K562 (cell line): ENCODE data around the gene GBX1. TPM values are rescaled to one million over a fixed set of nuclear protein-coding genes. Genes with fewer than 3 reads are reported as not detected.

ENCODE experiments used
- ASH1L ChIP-seq: fragments of 450-650 bp; IDR thresholded peaks from 2 replicates; pipeline ENCODE4 v1.6.1; 2018; ENCODE audit warnings: borderline replicate concordance, mild to moderate bottlenecking, low read depth; ENCODE audit not compliant: partially characterized antibody
- HDAC1 ChIP-seq, 2 experiments: fragments of 450-650 bp; IDR thresholded peaks; 2 replicates each; pipeline ENCODE4 v1.6.1; 2016 to 2017; ENCODE audit warnings: inconsistent platforms in 1 of 2, mild to moderate bottlenecking in 1 of 2, moderate library complexity in 1 of 2
- HMGXB4 ChIP-seq: sonication (generic); formaldehyde crosslinking; IDR thresholded peaks from 2 replicates; pipeline ENCODE4 v1.8.1; 2023; ENCODE audit warnings: mild to moderate bottlenecking, missing genetic modification reagents
- MCM5 ChIP-seq: fragments of 450-650 bp; IDR thresholded peaks from 2 replicates; pipeline ENCODE4 v1.6.1; 2016; ENCODE audit warnings: low read depth
- MNT ChIP-seq, 2 experiments: fragments of 450-650 bp; conservative IDR thresholded peaks; 2 replicates each; pipeline ENCODE4 v1.6.1; 2017; ENCODE audit warnings: mild to moderate bottlenecking in 2 of 2, moderate library complexity in 2 of 2
- SIN3A ChIP-seq, 2 experiments: fragments of 150-350 bp in 1 of 2; IDR thresholded peaks; 2 replicates each; pipeline ENCODE4 v1.6.1; 2011 to 2016; ENCODE audit warnings: borderline replicate concordance in 2 of 2, low read depth in 2 of 2, low read length in 2 of 2, mild to moderate bottlenecking in 2 of 2, moderate library complexity in 2 of 2; ENCODE audit not compliant: control insufficient read depth in 1 of 2
- SP1 ChIP-seq: sonication (generic); formaldehyde crosslinking; IDR thresholded peaks from 2 replicates; pipeline ENCODE4 v1.8.1; 2022; ENCODE audit warnings: mild to moderate bottlenecking, missing genetic modification reagents
- TAF1 ChIP-seq: IDR thresholded peaks from 2 replicates; pipeline ENCODE4 v1.6.1; 2011; ENCODE audit warnings: mild to moderate bottlenecking, low read length, moderate library complexity; ENCODE audit not compliant: insufficient read depth, control insufficient read depth, severe bottlenecking; ENCODE audit errors: extremely low read depth
- TAL1 ChIP-seq: fragments of 450-650 bp; IDR thresholded peaks from 2 replicates; pipeline ENCODE4 v1.6.1; 2016; ENCODE audit warnings: mild to moderate bottlenecking
- ZBTB11 ChIP-seq, 3 experiments: fragments of 200-800 bp in 1 of 3; fragments of 250-450 bp in 1 of 3; fragments of 450-650 bp in 1 of 3; sonication (Bioruptor Pico) in 1 of 3; sonication (Bioruptor generic) in 1 of 3; formaldehyde crosslinking in 1 of 3; IDR thresholded peaks; 2 replicates each; pipeline versions ENCODE4 v1.6.1 to v1.8.0; 2016 to 2022; ENCODE audit warnings: mild to moderate bottlenecking in 2 of 3, missing genetic modification characterization in 2 of 3, missing compliant biosample characterization in 1 of 3, moderate library complexity in 1 of 3
- polyA plus RNA-seq, 8 experiments: library from polyadenylated mRNA; depleted of rRNA in 4 of 8; stranded (reverse) in 5 of 8; unstranded in 3 of 8; fragments of >200 nt; fragmentation: Nextera tagmentation in 2 of 8; fragmentation: Illumina TruSeq in 1 of 8; extraction: Ambion mirVana in 2 of 8; extraction: Trizol in 1 of 8; gene quantifications; 2 replicates each; pipeline versions ENCODE4 v1.2.1 to v1.2.3, GENCODE V29; 2011 to 2014; ENCODE audit warnings: inconsistent platforms in 1 of 8, missing spikeins in 1 of 8
- total RNA-seq, 7 experiments: library from RNA; depleted of rRNA in 6 of 7; stranded (reverse); fragments of >200 nt in 6 of 7; fragmentation: Illumina TruSeq in 2 of 7; extraction: Trizol in 2 of 7; gene quantifications; 2 replicates each; pipeline versions ENCODE4 v1.2.1 to v1.2.3, GENCODE V29; 2011 to 2021; ENCODE audit warnings: low replicate concordance in 1 of 7

The GBX1 gene
- total and polyA plus RNA-seq, 9 of the 15 experiments (the other 6 are each of a cell fraction or from before 2014, with no cell fraction given): not detected

GRCh38 chr7:151178236-151178635 is 10.7 kb upstream of the GBX1 start (continued):
- TF ChIP-seq MNT (conservative IDR thresholded peaks at IDR 0.05) (no peak), TAL1 (no peak), SP1 (CRISPR knock-in tag) (no peak), TAF1 (no peak), ZBTB11 (CRISPR knock-in tag; IDR thresholded peaks at IDR 0.05) (no peak), HDAC1 (IDR thresholded peaks at IDR 0.05) (no peak), ASH1L (no peak), SIN3A (IDR thresholded peaks at IDR 0.05; ENCODE audit: borderline replicate concordance in 2 of 2, control insufficient read depth in 1 of 2, low read depth in 2 of 2, low read length in 2 of 2) (no peak), MCM5 (no peak), HMGXB4 (CRISPR knock-in tag) (no peak)
